HG02885 (cell line): ENCODE results near the gene AFF3.

Source experiments
- ATAC-seq: cut with Tn5 transposase; IDR thresholded peaks from one replicate; pipeline ENCODE4 v1.9.1; 2021; ENCODE audit warnings: mild to moderate bottlenecking; ENCODE audit not compliant: unreplicated experiment, poor library complexity

Gene AFF3

DNA sequence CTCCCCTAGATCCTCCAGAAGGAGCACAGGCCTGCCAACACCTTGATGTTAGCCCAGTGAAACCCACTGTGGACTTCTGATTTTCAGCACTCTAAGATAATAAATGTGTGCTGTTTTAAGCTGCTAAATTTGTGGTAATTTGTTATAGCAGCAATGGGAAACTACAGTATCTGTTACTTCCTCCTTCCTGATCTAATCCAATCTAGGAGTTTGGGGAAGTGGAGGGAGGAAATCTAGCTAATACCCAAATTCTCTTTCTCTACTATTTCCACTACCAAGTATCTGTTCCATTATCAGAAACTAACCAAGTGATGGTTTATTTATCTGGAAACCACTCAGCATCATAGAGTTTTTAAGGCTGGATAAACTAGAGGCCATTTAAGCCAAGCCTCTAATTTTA is 64.9 kb downstream of the AFF3 start:
- ATAC-seq: no peak

DNA sequence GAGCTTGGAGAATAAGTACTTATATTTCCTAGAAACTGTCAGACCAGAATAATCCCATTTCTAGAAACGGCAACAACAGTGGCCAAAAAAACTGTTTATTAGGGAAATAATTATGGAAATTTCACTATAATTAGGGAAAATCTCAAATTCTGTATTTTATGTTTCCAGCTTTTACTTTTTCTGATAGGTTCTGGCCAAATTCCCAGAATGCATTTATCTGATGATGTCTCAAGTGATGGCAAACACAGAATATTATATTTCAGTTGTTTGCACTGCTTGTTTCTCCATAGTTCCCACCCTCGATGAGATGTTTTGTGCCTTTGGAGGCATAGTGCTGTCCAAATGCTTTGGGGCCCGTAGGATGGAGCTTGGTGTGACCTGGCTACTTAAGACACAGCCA is 66.9 kb downstream of the AFF3 start:
- no peak for ATAC-seq

- no peak for ATAC-seq
Observed at GRCh38 chr2:100073110-100073509, 69.3 kb downstream of the AFF3 start.

- no peak for ATAC-seq
Observed at GRCh38 chr2:100072503-100072902, 69.9 kb downstream of the AFF3 start.

GRCh38 chr2:100071335-100072043 is 70.9 kb downstream of the AFF3 start:
- no peak for ATAC-seq

DNA sequence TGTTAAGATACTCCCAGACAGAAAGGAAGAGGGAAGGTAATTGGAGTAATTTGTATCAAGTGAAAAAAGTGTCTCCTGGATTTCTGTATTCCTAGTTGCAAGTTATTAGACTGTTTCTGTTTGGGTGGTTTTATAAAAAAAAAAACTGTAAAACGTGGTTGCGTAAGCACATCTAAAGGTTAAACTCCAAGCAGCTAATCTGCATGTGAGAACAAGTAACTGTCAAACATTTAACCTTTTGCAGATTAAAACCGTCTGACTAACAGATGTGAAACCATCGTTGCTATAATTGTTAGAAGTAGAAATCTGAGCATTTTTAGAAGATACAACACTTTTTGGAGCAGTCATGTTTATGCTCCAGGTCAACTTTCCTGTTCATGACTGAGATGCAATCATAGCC is 72.3 kb downstream of the AFF3 start:
- ATAC-seq: no peak

DNA sequence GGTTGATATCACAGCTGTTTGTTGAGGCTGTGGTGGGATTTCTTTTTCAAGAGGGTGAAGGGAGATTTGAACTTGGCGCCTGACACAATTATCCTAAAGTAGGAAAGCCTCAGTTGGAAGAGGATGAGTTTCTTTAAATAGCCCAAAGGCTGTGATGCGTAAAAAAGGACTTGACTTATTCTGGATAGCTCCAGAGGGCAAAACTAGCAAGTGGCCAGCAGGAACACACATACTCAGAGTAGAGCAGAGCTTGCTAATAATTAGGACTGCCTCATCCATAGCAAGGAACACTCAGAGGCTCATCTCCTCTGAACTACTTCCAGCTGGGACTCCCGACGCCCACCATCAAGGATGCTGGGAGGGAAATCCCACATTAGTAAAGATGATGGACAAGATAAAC is 74.0 kb downstream of the AFF3 start:
- no peak for ATAC-seq

DNA sequence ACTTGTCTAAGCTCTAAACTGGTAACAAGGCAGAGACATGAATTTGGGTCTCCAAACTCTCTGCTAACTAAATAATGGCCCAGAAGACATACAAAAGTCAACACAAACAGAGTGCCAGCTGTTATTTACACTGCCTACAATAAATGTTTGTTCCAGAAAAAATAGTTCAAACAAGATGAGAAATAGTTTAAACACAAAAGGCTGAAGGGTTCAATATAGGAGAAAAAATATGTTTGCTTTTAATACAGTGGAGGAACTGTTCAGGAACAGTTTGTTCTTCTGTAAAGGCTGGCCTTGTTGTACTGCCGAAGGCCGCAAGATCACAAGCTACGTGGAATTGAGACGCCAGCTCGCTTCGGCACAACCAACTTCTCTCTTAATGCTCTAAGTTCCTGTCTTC is 74.6 kb downstream of the AFF3 start:
- ATAC-seq: no peak

DNA sequence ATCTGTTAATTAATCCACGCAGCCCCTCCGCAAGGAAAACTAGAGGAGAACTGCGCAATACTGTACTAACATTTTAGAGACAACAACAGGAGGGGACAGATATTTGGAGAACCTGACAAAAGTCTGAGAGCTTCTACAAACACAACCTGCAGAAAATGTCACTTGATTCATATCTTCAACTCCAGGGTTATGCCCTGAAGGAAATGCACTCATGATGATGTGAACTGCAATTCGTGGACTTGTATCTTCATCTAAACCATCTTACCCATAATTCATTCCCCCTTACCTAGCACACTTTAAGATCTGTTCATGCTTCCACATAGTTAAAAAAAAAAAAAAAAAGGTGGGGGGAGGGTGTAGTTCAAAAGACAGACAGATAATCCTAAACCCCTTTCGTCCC is 75.5 kb downstream of the AFF3 start:
- ATAC-seq: no peak

DNA sequence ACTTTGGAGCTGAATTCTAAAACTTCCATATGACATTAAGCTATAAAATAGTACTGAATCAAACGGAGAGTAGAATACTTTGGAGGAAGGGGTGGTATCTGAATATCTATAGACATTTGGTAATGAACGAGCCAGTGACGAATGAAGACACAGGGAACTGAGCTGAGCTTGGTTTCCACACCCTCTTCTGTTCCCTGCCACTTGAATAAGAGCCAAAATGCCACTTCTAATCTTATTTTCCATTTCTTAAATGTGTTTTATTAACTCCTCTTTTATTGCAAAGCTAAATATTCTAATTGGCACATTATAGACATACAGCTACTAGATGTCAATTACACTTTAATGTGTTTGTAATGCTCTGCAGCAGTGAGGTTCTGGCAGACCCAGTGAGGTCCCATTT is 76.1 kb downstream of the AFF3 start:
- ATAC-seq: no peak

DNA sequence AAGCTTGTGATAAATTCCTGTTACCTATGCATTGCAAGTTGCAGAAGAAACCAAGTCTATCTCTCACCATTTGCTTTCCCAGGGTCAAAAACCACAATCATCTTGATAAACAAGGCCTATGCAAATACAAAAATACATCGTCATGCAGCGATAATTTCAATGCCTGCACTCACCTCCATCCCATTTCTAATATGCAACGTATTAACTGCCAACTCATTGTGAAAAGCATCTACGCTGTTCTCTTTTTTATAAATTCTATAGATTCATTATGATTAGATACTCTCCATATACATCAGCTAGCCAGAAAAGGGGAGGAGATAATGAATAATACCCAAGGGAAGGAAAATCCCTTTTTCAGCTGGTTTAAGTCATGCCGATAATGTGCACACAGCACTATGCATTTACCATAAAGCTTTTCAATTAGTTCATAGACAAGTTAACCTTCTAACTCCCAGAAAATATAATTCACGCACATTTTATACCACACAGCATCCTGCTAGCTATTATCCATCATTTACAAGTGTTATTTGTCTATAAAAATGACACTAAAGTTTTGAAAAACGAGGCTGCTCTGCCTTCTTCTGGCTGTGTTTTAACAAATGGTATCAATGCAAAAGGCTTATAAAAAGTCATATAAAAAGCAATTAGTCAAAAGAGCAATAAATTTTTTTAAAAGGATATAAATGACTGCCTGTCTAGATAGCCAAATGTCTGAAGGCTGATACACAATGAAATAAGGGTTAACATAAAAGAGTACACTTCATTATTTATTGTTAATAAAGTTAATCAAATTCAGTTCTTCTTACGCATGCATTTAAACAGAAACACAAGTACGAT is 77.6 kb downstream of the AFF3 start:
- no peak for ATAC-seq

GRCh38 chr2:100064165-100064564 is 78.2 kb downstream of the AFF3 start:
- no peak for ATAC-seq

- ATAC-seq: no peak
Observed at GRCh38 chr2:100063459-100063953, 78.9 kb downstream of the AFF3 start.

- ATAC-seq: no peak
Observed at GRCh38 chr2:100062336-100062735, 80.1 kb downstream of the AFF3 start.

- ATAC-seq: peak; percentile 56
Observed at GRCh38 chr2:100060875-100061274, 81.5 kb downstream of the AFF3 start.

DNA sequence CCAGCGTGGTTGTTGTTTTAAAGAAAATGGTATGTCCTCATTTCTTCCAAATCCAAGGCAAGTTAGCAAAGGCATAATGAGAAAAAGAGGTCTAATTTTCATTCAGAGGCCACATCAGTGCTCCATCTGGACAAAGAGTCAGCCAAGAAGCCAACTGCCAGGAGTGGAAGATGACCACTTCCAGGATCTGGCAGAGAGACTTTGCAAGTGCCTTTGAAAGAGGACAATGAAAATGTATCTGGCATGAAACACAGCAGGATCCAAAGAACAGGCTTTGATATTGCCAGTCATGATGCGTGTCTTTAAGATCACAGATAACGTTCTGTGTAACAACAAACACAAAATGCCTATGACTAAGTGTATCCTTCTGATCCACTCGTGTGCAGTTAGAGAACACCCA is 82.8 kb downstream of the AFF3 start:
- ATAC-seq: no peak

GRCh38 chr2:100057901-100058261 is 84.5 kb downstream of the AFF3 start:
- no peak for ATAC-seq

DNA sequence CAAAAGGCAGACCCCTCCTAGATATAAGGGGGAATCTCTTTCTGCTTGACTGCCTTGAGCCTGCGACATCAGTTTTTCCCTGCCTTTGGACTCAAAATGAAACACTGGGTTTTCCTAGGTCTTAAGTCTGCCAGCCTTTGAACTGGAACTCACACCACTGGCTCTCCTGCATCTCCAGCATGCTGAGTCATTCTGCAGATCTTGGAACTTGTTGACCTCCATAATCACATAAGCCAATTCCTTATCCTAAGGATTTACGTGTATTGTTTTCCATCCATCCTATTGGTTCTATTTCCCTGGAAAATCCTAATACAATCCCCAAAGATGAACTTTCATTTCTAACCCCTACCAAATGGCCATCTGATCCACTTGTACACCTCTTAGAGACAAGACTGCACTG is 88.0 kb downstream of the AFF3 start:
- no peak for ATAC-seq

GRCh38 chr2:100053087-100053885 is 89.1 kb downstream of the AFF3 start:
- ATAC-seq: no peak

DNA sequence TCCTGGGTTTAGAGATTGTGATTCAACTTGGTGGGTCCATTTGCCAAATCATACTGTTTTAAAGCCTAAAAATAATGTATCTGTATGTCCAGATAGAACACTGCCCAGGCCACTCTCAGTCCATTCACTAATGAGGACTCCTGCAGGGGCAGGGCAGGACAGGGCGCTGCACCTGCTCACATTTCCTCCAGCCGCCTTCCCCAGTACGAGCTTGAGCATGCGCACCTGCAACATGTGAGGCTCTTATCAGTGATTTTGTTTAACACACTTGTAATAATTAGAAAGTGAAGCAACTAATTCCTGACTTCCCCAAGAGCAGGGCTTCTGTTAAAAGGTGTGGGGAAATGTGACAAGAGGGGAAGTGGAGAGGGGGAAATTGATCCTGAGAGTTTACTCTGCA is 89.7 kb downstream of the AFF3 start:
- no peak for ATAC-seq

DNA sequence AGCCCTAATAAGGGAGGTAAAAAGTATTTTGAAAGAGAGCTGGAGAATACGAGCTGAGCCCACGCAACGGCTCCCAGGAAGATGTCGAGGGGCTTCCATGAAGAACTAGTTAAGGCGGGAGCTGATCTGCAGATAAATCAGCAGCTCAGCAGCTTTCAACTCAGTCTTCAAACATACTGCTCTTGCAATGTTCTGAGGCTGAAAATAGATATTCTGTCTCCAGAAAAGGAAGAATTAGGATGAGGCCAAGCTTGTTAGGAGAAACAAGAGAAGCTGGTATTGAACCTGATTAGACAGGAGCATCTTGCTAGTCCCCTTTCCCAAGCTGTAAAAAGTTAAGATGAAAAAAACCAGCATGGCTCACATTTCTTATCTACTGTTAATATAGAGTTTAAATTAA is 91.1 kb downstream of the AFF3 start:
- no peak for ATAC-seq
